Stimulated activated naive CD8-positive, alpha-beta T cell treated with anti-CD3 and anti-CD28 coated beads, Interleukin-15, Interleukin-2, amounts not matched to agents 100 U/mL and 50 U/mL, for 24 hours (primary cell): ENCODE data around the gene SNCAIP.

Experiments
- ATAC-seq: fragments of 150-1000 bp; cut with Tn5 transposase; one replicate; pipeline ENCODE4 v1.10.0; 2021
- DNase-seq: peaks from one replicate; pipeline ENCODE4 v3.0.0; 2021

Gene SNCAIP

DNA sequence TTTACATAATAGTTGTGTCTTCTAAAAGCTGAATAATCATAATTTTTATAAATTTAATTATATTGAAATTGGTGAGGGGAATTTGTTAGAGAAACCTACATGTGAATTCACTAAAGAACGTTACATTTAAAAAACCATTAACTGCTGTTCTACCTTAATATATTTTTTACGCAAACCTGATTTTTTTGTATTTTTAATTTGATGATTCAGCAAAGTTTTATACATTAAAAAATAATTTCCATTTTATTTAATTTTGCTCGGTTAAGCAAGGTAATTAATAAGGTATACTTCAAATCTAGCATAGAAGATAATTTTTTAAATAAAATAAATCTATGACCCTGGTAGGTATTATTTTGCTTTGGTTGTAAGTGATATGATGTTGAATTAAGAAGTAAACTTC lies 114.3 kb downstream of the SNCAIP start:
- no peak for DNase-seq
- no peak for ATAC-seq

DNA sequence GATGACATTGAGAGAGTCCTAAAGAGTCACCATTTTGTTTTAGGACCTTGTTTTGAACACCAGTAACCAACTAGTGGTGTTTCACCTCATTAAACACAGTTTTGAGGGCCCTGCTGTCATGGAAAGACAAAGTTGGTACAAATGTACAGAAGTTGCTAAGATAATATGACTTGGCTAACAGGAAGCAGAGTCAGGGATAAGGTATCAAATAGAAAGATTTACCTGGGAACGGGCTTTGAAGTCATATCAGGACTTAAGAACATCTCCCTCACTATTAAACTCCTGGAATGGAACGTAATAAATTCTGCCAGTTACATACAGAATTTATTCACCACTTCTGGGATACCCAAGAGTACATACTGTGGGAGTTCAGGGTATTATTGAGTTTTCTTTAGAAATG lies 115.6 kb downstream of the SNCAIP start:
- ATAC-seq (no peak), DNase-seq (no peak)

DNA sequence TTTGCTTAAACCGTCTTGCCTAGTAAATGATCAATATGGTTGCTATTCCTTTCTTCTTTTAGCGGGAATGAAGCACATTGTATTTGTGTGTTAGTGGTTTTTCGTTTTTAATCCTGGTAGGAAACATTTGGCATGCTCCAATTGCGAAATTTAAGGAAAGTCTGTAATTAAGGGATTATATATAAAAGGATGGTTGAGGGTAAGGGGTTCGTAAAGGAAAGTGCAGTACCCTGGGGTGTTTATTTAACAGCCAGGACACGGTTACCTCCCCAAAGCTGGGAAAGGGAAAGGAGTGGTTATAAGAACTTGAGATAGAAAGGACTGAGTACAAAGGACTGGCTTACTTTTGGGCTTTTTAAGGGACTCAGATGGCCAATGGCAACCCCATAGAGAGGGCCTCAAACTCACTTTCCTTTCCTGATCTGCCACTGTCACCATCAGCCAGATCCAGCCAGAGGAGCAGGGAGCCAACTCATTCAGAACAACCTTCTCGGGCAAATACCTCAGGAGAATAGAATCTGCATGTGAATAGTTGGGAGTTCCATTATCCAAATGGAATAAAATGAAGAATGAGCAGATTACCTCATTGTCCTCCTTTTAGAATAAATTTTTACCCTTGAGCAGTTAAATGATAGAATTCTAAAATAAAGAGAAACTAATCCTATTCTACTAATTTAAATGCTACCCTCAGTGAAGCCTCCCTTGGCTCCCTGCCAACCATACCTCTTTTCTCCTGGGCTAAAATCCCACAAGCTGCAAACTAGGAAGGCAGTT lies 117.7 kb downstream of the SNCAIP start:
- no peak for ATAC-seq
- DNase-seq = no peak

DNA sequence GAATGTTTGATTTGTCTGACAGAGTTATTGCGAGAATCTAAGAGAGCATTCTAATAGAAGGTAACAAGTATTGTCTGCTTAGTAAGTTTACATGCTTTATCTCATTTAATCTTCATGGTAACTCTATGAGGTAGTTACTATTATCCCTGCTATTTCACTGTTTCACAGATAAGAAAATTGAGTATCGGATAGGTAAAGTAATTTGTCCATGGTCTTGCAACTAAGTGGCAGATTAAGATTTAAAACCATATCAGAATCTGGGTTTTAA lies 118.2 kb downstream of the SNCAIP start:
- no peak for ATAC-seq
- no peak for DNase-seq

DNA sequence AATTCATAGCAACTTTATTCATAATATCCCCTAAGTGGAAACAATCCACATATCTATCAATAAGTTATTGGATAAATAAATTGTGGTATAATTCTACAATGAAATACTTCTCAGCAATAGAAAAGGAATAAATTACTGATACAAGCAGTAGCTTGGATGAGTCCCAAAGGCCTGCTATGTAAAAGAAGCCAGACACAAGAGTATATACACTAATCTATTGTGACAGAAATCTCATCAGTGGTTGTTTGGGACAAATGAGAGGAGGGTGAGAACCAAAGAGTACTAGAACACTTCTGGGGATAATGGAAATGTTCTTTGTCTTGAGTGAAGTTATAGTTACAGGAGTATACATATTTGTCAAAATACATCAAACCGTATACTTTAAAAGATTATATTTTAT lies 119.3 kb downstream of the SNCAIP start:
- DNase-seq (no peak), ATAC-seq (no peak)

DNA sequence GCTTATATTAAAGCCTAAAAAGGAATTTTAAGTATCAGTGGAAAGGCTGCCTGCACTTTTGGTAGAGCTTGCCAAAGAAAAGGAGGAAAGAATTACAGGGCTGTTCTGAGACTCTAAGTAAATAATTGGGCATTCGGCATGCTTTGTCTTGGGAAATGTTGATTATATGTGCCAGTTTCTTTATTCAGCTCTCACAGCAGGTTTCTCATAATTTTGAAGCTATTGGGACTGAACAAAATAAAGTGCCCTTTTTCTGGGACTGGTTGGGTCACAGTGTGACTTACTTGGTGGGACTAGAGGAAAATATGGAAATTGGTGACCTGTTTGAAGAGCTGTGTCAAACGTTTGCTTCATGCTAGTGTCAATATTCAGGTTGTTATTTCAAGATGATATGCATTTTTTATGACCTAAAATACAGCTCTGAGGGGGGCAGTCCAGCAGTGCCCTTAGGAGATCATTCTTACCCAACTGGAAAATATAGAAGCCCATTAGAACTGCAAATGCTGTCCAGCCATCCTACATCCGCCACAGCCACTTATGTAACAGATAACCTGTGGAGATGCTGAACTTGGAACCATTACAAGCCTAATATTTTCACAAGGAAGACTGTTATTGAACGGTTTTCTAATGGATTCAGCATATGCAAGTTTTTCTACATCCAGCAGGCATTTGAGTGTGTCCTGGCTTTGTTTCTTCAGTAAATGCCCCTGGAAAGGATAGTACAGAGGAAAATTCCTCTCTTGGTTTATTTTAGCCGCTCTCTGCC lies 122.4 kb downstream of the SNCAIP start:
- ATAC-seq (no peak), DNase-seq (no peak)

DNA sequence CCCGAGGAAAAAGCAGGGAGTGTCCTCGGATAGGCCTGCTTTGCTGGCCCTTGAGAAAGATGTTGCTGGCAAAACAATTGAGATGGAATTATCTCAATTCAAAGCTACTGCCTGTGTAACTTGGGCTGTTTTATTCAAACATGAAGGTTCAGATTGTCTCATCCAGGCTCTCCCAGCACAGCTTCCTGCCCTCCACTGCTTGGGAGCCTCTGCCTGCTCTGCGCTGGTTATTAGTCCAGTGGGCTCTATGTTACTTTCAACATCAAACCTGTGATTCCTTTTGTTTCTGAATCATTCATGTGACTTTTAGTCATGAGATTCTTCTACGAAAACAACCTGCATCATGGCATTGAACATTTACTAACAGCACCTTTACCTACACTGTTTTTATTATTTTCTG lies 123.2 kb downstream of the SNCAIP start:
- ATAC-seq (no peak), DNase-seq (no peak)

DNA sequence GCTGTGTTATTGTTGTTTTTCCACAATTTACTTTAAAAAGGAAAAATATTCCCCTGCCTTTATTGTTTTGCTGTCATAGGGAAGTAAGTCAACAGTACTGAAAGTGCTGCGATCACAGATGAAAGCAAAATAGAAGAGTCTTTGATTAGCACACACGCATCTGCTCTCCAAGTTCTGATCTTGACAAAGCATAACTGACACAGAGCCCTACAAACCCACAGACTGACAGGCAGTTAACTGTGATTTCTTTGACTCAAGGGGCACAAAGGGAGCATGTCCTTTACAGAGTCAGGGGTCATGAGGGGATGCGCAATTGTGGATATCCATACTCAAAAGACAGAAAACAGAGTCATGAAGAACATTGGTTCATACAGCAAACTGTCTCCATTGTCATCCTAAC lies 123.7 kb downstream of the SNCAIP start:
- ATAC-seq = no peak

DNA sequence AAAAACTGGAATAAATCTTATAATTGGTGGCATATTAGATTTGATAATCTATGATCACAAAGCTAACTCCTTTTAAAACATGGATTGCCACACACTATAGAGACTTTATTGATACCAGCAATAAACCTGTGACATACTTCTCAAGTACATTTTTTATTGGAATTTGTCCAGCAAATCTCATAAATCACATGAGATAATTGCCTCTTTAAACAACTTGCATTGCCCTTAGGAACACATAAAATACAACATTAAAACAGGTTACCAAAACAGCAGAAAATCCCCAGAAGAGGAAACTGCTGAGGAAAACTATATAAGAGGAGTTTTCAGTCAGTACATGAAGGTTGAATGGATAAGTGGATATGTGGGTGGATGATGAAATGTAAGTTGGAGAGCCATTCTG lies 124.6 kb downstream of the SNCAIP start:
- DNase-seq = no peak
- ATAC-seq = no peak

More for the DNA sequence above, 123.7 kb downstream of the SNCAIP start:
- no peak for DNase-seq

DNA sequence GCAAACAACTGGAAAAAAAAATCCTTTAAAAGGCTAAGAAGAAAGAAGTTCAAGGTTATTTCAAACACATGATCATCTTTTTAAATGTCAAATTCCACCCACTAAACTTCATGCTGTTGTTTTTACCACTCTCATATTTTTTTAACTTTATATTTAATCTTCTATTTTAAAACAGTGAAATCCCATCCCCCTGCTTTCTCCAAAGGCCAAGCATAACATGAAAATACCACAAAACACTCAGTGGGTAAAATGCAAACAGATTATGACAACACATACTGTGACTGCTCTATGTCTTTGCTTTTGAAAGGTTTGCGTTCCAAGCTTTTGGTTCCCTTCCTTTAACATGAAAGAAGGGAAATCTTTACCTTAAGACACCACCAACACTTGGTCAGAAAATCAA lies 127.6 kb downstream of the SNCAIP start:
- ATAC-seq (no peak), DNase-seq (no peak)

DNA sequence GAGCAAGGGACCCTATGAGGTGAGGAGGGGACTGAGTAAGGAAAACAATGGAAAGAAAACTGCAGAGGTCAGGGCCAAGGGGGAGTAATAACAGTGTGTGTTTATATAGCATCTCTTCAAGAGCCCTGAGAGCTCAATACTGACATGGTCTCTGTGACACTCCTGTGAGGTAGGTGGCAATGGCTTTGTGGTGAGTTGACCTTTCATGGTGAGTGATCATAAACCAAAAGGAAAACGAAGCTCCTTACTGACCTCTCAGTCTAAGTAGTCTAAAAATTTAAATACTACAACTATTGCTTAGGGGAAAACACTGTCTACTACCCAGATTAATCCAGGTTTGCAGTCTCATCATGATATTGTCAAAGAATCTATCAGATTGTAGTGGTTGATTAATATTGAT lies 130.9 kb downstream of the SNCAIP start:
- no peak for ATAC-seq
- DNase-seq = no peak

DNA sequence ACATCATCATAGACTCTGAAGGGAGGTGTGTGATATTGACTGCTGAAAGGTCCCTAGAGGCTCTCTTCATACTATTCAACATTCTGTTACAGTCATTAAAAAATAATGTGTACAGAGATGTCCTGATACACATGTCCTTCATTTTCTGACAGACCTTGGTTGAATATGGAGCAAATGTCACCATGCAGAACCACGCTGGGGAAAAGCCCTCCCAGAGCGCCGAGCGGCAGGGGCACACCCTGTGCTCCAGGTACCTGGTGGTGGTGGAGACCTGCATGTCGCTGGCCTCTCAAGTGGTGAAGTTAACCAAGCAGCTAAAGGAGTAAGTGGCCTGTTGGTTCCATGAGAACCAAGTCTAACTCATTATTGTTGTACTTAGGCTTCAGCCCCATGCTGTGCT lies 132.4 kb downstream of the SNCAIP start:
- DNase-seq (no peak), ATAC-seq (no peak)

DNA sequence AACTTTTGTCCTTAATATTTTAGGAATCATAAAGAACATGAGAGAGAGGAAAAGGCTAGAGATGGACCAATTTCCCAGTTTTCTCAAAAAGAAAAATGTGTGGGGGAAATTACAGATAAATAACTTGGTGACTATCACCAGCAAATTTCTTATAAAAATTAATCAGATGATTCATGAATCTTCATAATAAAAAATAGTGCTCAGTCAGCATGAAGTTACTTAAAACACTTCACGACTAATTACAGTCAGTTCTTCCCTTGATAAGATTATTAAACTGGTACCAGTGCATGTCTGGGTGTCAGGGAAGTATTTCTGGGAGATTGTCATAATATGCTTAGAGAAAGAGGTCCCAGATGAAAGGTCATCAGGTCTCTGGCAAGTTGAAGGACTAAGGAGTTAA lies 133.0 kb downstream of the SNCAIP start:
- ATAC-seq (no peak), DNase-seq (no peak)

DNA sequence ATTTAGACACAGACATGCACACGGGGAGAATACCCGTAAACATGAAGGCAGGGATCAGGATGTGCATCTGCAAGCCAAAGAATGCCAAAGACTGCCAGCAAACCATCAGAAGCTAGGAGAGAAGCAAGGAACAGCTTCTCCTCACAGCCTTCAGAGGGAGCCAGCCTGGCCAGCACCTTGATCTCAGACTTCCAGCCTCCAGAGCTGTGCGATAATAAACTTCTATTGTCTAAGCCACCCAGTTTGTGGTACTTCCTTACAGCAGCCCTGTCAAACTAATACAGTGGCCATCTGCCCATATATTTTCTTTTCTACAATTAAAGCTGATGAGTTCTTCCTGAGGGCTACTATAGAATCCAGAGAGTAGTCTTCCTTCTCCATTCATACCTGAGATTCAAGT lies 135.0 kb downstream of the SNCAIP start:
- ATAC-seq (no peak), DNase-seq (no peak)

DNA sequence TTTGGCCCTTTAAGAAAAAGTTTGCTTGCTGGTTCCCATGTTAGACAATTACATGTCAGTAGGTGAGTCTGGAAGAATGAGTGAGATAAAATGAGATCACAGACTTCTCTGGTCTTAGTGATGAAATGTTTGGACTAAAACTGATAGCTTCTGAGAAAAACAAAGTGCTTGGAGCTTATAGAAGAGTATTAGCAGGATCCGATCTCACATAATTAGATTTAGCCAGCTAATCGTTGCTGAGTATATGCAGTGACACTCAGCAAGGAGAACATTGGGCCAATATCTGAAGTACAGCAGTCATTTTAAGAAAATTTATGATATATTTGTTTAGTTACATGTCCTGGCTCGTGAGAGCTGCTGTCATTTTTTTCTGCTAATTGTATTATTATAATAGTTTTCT lies 135.8 kb downstream of the SNCAIP start:
- ATAC-seq (no peak), DNase-seq (no peak)

DNA sequence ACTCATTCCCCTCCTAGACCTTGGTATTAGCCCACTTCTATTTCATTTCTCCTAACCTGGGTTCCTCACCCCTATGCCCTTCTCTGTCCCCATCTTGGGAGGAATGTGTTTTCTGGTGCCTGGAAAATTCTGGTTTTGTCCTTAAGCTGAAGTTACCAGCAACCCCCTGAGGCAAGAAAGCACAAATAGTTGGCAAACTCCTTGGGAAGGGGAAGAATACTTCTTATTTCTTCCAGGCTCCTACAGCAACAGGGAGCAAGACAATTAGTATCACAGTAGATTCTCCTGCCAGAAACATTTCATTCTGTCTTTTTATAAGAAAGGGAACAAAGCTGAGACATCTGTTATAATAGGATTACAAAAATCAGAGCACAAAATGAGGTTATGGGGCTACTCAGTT lies 142.5 kb downstream of the SNCAIP start:
- ATAC-seq (no peak), DNase-seq (no peak)

DNA sequence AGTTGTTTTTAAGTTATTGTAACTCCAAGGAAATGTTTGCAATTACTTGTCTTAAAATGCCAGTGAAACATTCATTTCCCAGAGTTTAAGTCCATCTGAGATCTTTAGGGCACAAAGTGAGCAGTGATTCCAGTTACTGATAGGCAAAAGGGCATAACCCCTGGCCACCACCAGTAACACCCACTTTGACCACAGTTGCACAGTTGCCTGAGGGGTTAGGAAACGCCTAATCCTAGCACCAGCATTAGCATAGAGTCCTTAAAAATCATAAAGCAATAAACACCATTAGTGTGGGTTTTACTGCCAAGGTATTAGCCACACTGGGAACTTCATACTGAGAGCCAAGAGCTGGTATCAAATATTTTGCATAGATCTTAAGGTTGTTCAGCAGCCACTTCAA lies 143.9 kb downstream of the SNCAIP start:
- ATAC-seq = no peak
- no peak for DNase-seq

DNA sequence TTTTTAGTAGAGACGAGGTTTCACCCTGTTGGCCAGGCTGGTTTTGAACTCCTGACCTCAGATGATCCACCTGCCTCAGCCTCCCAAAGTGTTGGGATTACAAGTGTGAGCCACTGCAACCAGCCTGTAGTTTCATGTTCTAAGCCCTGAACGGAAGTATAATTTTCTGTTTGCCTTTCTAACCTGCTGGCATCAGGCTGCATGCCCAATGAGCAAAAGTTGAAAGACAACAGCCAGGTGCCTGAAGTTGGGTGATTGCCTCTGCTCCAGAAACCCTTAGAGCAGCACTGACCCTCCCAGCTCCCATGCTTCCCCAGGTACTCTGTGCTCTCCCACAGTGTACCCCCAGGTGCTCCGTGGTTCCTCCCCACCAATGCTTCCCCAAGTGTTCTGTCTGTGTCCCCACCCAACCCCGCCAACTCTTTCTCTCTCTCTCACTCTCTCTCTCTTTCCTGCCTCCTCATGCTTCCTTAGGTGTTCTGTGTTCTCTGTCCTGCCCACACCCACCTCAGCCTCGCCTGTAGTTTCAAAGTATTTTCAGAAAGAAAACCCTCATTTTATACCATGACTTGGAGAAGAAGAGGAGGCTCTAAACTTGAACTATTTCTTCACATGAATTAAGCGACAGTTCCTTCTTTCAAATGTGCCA lies 145.3 kb downstream of the SNCAIP start:
- no peak for DNase-seq
- no peak for ATAC-seq

DNA sequence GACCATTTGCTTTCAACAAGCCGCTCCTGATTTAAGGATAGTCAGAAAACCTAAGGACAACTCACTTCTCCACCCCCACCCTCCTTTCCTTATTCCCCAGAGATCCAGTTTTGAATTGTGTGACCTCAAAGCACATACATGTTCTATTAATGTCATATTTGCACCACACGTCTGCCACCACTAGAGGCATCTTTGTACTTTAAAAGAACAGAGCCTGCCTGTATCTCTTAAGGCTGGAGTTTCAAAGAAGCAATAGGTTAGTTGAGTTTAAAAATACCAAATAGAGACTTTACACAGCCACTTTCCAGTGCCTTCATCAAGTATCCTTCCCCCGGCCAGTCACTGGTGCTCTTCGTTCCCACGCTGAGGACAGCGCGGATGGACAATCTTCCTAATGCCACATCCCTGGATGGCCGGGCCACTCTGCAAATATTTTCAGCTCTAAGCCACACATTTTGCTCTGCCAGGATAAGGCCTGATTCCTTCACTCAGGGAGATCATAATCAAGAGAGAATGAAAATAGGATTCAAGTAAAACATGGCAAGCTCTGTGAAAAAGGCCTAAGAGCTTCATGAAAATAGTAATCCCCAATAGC lies 146.3 kb downstream of the SNCAIP start:
- no peak for DNase-seq

DNA sequence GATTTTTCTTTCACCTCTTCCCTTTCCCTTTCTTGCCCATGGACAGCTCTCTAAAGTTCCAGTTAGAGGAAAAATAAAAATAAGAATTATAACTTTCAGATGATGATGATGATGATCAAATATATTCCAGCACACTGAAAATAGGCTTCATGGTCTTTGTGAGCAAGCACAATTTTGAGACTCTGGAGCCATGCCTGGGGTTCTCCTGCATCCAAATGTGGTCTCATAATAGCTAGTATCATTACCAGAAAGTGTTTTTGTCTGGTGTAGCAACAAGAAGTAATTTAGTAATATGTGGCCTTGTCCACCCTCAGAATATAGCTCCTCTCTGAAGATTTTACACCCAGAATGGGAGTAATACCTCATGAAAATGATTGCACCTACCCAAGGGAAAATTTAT lies 150.4 kb downstream of the SNCAIP start:
- no peak for ATAC-seq

More for the DNA sequence above, 146.3 kb downstream of the SNCAIP start:
- no peak for ATAC-seq

DNA sequence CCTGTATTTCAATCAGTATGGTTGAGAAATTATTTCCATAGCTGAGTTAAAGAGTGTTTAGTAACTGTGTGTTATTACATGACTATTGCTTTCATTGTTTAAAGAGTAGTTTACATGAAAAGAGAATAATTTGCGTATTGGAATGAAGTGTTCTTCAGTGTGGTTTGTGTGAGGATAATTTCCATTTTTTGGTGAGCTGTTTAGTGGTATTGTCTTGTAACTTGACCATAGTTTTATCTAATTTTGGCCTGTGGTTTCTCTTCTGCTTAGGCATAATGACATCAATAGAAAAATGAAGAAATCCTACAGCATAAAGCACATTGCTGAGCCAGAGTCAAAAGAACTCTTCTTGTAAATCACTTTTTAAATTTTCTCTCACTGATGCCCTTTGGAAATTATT lies 151.2 kb downstream of the SNCAIP start:
- DNase-seq (no peak), ATAC-seq (no peak)

More for the DNA sequence above, 150.4 kb downstream of the SNCAIP start:
- no peak for DNase-seq

DNA sequence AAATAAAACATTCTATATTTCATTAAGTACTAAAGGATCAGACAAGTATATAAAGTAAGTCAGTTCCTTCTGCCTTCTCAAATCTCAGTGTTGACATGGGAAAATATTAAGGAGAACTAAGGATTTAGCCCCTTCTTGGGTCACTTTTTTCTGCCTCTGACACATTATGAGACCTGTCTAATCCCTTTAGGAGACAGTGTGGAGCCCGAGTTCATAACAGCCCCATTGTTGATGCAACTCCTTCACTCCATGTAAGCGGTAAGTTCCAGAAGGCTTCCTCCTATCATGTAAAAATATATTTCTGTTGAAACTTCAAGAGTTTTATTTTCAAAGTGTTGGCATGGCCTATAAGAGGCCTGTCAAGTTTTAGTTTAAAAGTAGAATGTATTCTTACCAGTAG lies 152.2 kb downstream of the SNCAIP start:
- DNase-seq (no peak), ATAC-seq (no peak)

DNA sequence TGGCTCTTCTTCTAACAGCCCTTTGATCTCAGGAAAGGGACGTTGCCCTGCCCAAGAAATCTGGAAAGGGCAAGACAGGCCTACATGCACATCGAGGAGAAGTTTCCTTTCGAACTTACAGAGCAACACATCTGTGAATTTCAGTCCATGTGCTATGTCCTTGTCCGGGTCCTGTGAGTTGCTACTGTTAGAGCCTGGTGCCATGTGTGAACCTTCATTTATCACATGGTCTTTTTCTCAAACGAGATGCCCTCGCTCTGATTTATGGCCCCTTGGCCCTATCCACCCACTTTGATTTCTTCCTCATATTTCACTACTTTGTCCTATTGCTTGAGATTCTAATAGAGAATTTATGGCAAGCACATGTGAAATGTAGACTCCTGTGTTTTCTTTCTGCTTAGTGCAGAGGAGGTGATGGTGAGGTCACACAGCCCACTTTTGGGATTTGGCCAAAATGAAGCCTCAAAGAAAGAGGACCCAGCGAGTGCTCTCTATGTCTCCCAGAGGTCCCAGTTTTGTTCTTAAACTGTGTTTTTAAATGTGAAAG lies 153.1 kb downstream of the SNCAIP start:
- DNase-seq (no peak), ATAC-seq (no peak)
